ENCODE data around the gene MGAT5B.

Gene MGAT5B

GRCh38 chr17:76956846-76957540 lies 88.8 kb downstream of the MGAT5B start:
- no peak for TF ChIP-seq CTCF (IDR thresholded peaks at IDR 0.05; ENCODE audit: extremely low read depth, missing control alignments)
- DNase-seq (ENCODE audit: low spot score), result no peak

GRCh38 chr17:76957678-76958464 lies 89.7 kb downstream of the MGAT5B start:
- no peak for DNase-seq (ENCODE audit: low spot score)
- no peak for TF ChIP-seq CTCF (IDR thresholded peaks at IDR 0.05; ENCODE audit: extremely low read depth, missing control alignments)

- TF ChIP-seq CTCF (IDR thresholded peaks at IDR 0.05; ENCODE audit: extremely low read depth, missing control alignments), result no peak
- no peak for DNase-seq (ENCODE audit: low spot score)
Observed at GRCh38 chr17:76958974-76959373, 90.8 kb downstream of the MGAT5B start.

- DNase-seq (ENCODE audit: low spot score), result no peak
- no peak for TF ChIP-seq CTCF (IDR thresholded peaks at IDR 0.05; ENCODE audit: extremely low read depth, missing control alignments)
Observed at GRCh38 chr17:76961869-76962268, 93.7 kb downstream of the MGAT5B start.

GRCh38 chr17:76962858-76963257 lies 94.7 kb downstream of the MGAT5B start:
- no peak for DNase-seq (ENCODE audit: low spot score)
- no peak for TF ChIP-seq CTCF (IDR thresholded peaks at IDR 0.05; ENCODE audit: extremely low read depth, missing control alignments)

GRCh38 chr17:76966016-76966415 lies 97.8 kb downstream of the MGAT5B start:
- no peak for TF ChIP-seq CTCF (IDR thresholded peaks at IDR 0.05; ENCODE audit: extremely low read depth, missing control alignments)
- no peak for DNase-seq (ENCODE audit: low spot score)

- no peak for DNase-seq (ENCODE audit: low spot score)
- TF ChIP-seq CTCF (IDR thresholded peaks at IDR 0.05; ENCODE audit: extremely low read depth, missing control alignments), result no peak
Observed at GRCh38 chr17:76966486-76967181, 98.4 kb downstream of the MGAT5B start.
